ENCODE data around the gene AKAP8L.
"Not testable (repeated sequence)": the region's sequence is repeated elsewhere in the genome, so short reads cannot be mapped to it uniquely, and the experiment has no call there.

DNA sequence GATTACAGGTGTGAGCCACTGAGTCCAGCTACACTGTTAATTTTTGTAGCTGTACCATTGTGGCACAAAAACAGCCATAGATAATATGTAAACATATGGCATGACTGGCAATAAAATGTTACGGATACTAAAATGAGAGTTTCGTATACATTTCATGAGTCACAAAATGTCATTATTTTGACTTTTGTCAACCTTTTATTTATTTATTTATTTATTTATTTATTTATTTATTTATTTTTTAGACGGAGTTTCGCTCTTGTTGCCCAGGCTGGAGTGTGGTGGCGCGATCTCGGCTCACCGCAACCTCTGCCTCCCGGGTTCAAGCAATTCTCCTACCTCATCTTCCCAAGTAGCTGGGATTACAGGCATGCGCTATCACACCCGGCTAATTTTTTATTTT is 77.5 kb downstream of the AKAP8L start:
- TF ChIP-seq, protein P1, sequence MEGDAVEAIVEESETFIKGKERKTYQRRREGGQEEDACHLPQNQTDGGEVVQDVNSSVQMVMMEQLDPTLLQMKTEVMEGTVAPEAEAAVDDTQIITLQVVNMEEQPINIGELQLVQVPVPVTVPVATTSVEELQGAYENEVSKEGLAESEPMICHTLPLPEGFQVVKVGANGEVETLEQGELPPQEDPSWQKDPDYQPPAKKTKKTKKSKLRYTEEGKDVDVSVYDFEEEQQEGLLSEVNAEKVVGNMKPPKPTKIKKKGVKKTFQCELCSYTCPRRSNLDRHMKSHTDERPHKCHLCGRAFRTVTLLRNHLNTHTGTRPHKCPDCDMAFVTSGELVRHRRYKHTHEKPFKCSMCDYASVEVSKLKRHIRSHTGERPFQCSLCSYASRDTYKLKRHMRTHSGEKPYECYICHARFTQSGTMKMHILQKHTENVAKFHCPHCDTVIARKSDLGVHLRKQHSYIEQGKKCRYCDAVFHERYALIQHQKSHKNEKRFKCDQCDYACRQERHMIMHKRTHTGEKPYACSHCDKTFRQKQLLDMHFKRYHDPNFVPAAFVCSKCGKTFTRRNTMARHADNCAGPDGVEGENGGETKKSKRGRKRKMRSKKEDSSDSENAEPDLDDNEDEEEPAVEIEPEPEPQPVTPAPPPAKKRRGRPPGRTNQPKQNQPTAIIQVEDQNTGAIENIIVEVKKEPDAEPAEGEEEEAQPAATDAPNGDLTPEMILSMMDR (IDR thresholded peaks at IDR 0.05) = not testable (repeated sequence)
- TF ChIP-seq POLR2A (IDR thresholded peaks at IDR 0.05) = not testable (repeated sequence)
